ENCODE measurements around the gene IKBKG.

IKBKG gene

DNA sequence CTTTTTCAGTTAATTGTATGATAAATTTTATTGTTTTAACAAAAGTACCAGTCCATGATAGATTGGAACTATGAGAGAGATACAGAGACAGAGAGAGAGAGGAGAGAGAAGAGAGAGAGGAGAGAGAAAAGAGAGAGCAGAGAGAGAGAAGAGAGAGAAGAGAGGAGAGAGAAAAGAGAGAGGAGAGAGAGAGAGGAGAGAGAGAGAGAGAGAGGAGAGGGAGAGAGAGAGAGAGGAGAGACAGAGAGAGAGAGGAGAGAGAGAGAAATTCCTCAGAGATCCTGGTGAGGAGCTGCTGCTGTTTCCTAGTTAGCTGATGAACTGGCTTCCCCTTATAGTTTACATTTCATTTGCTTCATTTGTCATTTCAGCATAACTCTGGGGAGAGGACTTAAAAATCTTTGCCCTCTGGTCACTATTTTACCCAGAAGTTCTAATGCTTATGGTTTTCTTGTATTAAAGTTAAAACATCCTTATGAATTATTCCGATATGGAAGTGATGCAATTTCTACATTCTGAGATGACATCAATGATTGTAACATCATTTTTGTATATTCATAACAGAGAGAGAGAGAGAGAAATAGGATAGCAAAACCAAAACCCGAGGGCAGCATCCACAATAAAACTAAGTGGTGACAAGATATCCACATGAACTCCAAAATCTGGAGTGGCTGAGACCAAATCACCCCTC lies 48.3 kb downstream of the IKBKG start:
- Histone ChIP-seq H3K4me2 (no peak overlapping the region), H4K20me1 (no peaks in the 10 kb centered on the region), H3K9me3 (peaks cover 42% of the 10 kb centered on the region), H3K36me3 (no peaks in the 10 kb centered on the region), H3K9ac (no peak overlapping the region), H3K4me1 (peaks cover 8% of the 10 kb centered on the region), H3K27me3 (peaks cover 87% of the 10 kb centered on the region), H3K27ac (no peak overlapping the region), H3K4me3 (no peak overlapping the region)
- TF ChIP-seq Cebpa-rat (IDR thresholded peaks at IDR 0.05): no peak; the same call in 1 of the 2 replicates

DNA sequence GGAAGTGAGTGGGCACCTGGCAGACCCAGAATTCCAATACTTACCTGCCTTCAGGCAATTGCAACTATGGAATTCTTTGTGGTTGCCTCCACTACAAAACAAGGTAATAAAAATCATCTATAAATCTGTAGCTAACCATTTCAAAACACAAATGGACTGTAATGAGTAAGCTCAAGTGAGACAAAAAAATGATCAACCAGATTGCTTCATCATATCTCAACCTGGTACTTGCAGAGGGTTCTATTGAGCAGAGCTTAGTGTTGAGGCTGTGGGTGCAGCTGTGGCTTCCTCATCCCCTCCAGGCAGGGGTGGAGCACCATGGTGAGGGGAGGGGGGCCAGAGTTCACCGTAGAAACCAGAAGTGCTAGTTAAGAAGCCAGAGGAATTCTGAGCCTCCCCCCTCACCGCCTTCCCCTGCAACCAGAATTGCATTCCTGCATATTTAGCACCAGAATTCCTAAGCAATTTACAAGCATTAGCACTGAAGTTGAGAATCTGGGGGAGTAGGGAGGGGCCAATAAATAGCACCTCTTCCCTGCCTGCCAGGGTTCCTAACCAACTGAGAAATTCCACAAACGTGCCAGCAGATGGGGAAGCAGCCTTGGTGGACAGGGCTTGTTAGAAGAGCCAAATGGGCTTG lies 49.0 kb downstream of the IKBKG start:
- Histone ChIP-seq H3K4me2 (no peak overlapping the region), H3K9ac (no peak overlapping the region), H3K27me3 (peaks cover 91% of the 10 kb centered on the region), H3K27ac (no peak overlapping the region), H3K4me1 (peaks cover 8% of the 10 kb centered on the region), H3K4me3 (no peak overlapping the region), H3K9me3 (peaks cover 39% of the 10 kb centered on the region), H3K36me3 (no peaks in the 10 kb centered on the region), H4K20me1 (no peaks in the 10 kb centered on the region)
- TF ChIP-seq Cebpa-rat (IDR thresholded peaks at IDR 0.05): no peak

DNA sequence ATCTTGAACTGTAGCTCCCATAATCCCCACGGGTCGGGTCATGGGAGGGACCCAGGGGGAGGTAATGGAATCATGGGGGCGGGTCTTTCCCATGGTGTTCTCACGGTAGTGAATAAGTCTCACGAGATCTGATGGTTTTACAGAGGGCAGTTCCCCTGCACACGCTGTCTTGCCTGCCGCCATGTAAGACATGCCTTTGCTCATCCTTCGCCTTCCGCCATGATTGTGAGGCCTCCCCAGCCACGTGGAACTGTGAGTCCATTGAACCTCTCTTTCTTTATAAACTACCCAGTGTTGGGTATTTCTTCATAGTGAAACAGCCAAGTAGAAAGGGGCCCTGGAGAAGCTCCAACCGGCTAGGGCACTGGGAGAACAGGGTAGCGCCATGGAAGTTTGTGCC lies 49.8 kb downstream of the IKBKG start:
- Histone ChIP-seq H3K4me1 (peaks cover 8% of the 10 kb centered on the region), H4K20me1 (no peaks in the 10 kb centered on the region), H3K4me3 (no peak overlapping the region), H3K27me3 (peaks cover 94% of the 10 kb centered on the region), H3K36me3 (no peaks in the 10 kb centered on the region), H3K9ac (no peak overlapping the region), H3K9me3 (peaks cover 30% of the 10 kb centered on the region), H3K4me2 (no peak overlapping the region), H3K27ac (no peak overlapping the region)
- no peak for TF ChIP-seq Cebpa-rat (IDR thresholded peaks at IDR 0.05)

DNA sequence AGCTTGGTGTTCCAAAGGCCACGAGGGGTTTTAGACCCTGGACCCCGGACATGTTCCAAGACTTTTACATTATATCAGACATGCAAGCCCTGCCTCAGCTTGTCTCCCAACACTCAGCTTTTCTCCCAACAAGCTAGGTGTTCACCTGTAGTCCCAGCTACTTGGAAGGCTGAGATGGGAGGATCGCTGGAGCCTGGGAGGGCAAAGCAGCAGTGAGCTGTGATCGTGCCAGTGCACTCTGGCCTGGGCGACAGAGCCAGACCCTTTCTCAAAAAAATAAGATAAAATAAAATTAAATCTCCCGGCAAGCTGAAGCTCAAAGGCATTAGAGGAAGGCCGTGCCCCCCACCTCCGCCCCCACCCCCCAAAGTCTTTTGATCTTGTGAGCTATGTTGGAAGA lies 51.2 kb downstream of the IKBKG start:
- Histone ChIP-seq H3K27ac (no peak overlapping the region), H3K36me3 (no peaks in the 10 kb centered on the region), H3K27me3 (peaks cover 94% of the 10 kb centered on the region), H3K9me3 (peaks cover 17% of the 10 kb centered on the region), H3K4me1 (peaks cover 8% of the 10 kb centered on the region), H4K20me1 (no peaks in the 10 kb centered on the region), H3K4me3 (no peak overlapping the region), H3K9ac (no peak overlapping the region), H3K4me2 (no peak overlapping the region)
- TF ChIP-seq Cebpa-rat (IDR thresholded peaks at IDR 0.05): no peak

DNA sequence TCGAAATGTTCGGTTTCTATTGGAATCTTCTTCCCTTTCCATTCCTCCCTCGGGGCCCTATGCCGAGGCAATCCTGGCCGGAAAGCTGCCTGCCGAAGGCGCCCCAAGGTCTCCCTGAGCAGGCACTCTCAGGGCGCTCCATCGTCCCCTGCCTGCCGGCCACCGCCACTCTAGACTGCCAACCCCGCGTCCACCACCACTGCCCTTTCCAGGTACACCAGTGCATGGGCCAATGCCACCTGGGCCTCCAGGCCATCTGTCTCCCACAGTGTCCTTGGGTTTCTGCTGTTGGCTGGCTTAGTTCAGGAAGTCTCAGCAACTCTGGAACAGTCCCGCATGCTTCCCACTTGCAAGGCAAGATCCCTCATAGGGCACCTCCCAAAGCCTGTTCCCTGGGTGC lies 52.1 kb downstream of the IKBKG start:
- H3K4me1 ChIP-seq: peaks cover 8% of the 10 kb centered on the region
- no peak for TF ChIP-seq Cebpa-rat (IDR thresholded peaks at IDR 0.05)

DNA sequence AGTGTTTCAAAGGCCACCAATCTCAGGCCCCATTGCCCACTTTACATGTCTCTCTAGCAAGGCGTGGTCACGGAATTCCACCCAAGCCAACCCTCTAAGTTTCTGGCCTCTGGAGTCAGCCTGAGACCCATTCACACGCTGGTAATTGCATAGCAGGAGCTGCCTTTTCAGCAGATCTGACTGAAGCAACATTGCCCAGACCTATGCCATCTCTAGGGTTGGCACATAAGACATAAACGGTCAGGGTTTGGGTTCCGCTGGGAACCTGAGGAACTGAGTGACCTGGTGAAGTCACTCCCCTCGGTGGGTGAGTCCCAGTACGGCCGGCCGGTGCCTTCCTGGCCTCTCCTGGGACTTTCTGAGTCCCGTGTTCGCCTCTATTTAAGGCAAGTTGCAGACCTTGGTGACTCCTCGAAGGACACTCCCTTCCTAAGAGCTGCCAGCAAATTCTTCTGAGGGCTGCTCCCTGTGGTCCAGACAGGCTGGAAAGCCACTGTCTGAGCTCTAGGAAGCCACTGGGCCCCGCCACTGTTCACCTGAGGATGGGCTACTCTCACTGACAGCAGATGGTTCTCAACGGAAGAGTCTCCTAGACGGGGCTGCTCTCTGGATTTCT lies 53.4 kb downstream of the IKBKG start:
- Histone ChIP-seq H3K27ac (no peak overlapping the region), H3K9ac (no peak overlapping the region), H4K20me1 (no peaks in the 10 kb centered on the region), H3K9me3 (peaks cover 12% of the 10 kb centered on the region), H3K36me3 (no peaks in the 10 kb centered on the region), H3K4me3 (no peak overlapping the region), H3K4me1 (peaks cover 8% of the 10 kb centered on the region), H3K27me3 (peaks cover 91% of the 10 kb centered on the region), H3K4me2 (no peak overlapping the region)
- TF ChIP-seq Cebpa-rat (IDR thresholded peaks at IDR 0.05): no peak

More for the DNA sequence above, 52.1 kb downstream of the IKBKG start:
- Histone ChIP-seq H3K27ac (no peak overlapping the region), H3K9me3 (peaks cover 12% of the 10 kb centered on the region), H4K20me1 (no peaks in the 10 kb centered on the region), H3K4me3 (no peak overlapping the region), H3K9ac (no peak overlapping the region), H3K27me3 (peaks cover 94% of the 10 kb centered on the region), H3K36me3 (no peaks in the 10 kb centered on the region), H3K4me2 (0 out of 2 replicates have a peak overlapping the region, but pooled peaks have one; percentile 7)

DNA sequence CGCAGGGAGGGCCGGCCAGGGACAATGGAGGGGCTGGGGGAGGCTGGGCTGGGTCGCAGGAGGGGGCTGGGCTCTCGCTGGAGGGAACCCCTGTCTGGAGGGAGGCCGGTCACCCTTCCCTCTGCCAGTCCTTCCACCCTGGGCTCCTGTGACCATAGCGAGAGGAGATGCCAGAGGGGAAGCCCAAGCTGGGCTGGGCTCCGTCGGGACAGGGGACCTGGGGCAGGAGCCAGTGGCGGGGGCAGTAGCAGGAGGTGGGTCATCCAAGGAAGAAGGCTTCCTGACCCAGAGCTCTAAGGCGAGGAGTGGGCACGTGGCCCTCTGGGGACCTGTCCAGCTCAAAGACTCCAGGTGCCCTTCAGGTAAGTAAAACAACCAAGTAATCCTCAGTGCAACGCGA lies 54.8 kb downstream of the IKBKG start:
- no peak for TF ChIP-seq Cebpa-rat (IDR thresholded peaks at IDR 0.05)
- Histone ChIP-seq H3K9me3 (peaks cover 8% of the 10 kb centered on the region), H3K36me3 (no peaks in the 10 kb centered on the region), H3K27me3 (peaks cover 90% of the 10 kb centered on the region), H3K9ac (no peak overlapping the region), H4K20me1 (no peaks in the 10 kb centered on the region), H3K4me2 (no peak overlapping the region), H3K4me3 (no peak overlapping the region), H3K27ac (no peak overlapping the region), H3K4me1 (peaks cover 8% of the 10 kb centered on the region)

DNA sequence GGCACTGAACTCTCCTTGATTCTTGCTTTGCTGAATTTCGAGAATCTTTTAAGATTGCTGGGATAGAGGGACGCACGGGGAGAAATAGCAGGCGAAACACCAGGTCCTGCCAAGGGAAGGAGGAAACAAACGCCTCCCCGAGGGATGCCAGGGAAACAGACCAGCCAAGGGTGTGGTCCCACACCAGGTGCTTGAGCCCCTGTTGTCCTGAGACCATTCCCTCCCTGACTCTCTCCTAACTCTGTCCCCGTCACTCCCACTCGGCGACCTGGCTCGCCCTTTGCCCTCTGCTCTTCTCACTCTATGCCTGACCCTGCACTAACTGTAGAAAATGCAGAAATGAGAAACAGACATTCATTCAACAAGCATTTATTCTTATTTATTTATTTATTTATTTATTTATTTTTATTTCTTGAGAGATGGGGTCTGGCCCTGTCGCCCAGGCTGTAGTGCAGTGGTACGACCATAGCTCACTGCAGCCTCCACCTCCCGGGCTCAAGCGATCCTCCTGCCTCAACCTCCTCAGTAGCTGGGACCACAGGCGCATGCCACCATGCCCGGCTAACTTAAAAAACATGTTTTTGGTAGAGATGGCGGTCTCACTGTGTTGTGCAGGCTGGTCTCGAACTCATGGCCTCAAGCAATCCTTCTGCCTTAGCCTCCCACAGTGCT lies 55.5 kb downstream of the IKBKG start:
- Histone ChIP-seq H3K4me1 (peaks cover 8% of the 10 kb centered on the region), H4K20me1 (no peaks in the 10 kb centered on the region), H3K9me3 (peaks cover under 1% of the 10 kb centered on the region; the same call in 1 of the 2 replicates), H3K27ac (no peak overlapping the region), H3K4me2 (no peak overlapping the region), H3K9ac (no peak overlapping the region), H3K27me3 (peaks cover 87% of the 10 kb centered on the region), H3K36me3 (no peaks in the 10 kb centered on the region), H3K4me3 (no peak overlapping the region)
- no peak for TF ChIP-seq Cebpa-rat (IDR thresholded peaks at IDR 0.05)

DNA sequence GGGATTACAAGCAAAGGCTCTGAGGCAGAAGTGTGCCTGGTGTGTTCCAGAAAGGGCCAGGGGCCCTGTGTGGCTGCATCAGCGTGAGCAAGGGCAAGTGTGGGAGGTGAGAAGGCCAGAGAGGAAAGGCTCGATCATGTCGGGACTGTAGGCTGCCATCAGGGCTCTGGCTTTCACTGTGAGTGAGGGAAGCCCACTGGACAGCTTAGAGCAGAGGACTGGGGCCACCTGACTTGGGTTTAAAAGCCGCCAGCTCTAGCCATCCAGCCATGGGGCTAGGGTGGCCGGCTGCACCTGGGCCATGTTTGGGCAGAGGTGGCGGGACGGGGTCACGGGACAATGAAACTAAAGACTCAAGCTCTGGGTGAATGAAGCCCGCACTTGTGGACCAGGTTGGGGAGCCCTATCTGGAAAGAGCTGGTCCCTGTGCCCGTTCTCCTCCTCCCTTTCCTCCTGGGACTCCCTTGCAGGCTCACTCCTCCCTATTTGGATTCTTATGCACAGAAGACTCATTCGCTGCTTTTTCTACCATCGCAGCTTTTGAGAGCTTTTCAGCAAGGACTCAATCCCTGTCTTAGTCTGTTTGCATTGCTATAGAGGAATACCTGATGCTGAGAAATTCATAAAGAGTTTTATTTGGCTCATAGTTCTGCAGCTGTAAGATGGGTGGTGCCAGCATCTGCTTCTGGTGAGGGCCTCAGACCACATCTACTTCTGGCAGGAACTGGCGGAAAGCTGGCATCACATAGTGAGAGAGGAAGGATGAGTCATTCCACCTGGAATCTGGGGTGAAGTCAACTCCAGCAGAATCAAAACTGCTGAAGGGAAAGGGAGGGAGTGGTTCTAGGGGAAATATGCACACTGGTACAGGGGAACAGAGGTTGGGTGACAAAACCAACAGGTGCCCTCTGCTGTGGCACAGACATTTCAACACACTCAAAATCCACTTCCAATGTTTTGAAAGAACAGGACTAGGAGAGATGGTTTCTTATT lies 56.3 kb downstream of the IKBKG start:
- Histone ChIP-seq H3K4me1 (peaks cover 8% of the 10 kb centered on the region), H3K27ac (no peak overlapping the region)

More for the DNA sequence above, 56.3 kb downstream of the IKBKG start:
- Histone ChIP-seq H4K20me1 (no peaks in the 10 kb centered on the region), H3K4me3 (no peak overlapping the region), H3K27me3 (peaks cover 85% of the 10 kb centered on the region), H3K36me3 (no peaks in the 10 kb centered on the region), H3K9me3 (no peaks in the 10 kb centered on the region; the same call in 1 of the 2 replicates), H3K9ac (no peak overlapping the region), H3K4me2 (no peak overlapping the region)
- TF ChIP-seq Cebpa-rat (IDR thresholded peaks at IDR 0.05): no peak
